ENCODE results near the gene CDH7. TPM values are rescaled to one million over a fixed set of nuclear protein-coding genes. Genes with fewer than 3 reads are reported as not detected.

The CDH7 gene
- total and polyA plus RNA-seq, 2 experiments from 2014 or later: 2.8 to 3.7 TPM

- no peaks in the 10 kb centered on the region for H4K20me1 ChIP-seq (ENCODE audit: insufficient read depth, poor library complexity, severe bottlenecking)
- no peaks in the 10 kb centered on the region for H3K79me2 ChIP-seq
- H3K9me3 ChIP-seq (ENCODE audit: low read depth): no peaks in the 10 kb centered on the region
- no peak overlapping the region for H2AFZ ChIP-seq
- no peak overlapping the region for H3K4me2 ChIP-seq
- WGBS (ENCODE audit: low lambda C conversion rate, missing lambda C conversion rate): 44% methylated on average over 2 of the region's 2 CpGs
- no peaks in the 10 kb centered on the region for H3K36me3 ChIP-seq (replicated peaks; ENCODE audit: insufficient read depth, low read depth)
- no peak overlapping the region for H3K4me3 ChIP-seq
- DNase-seq (ENCODE audit: low spot score): no peak
- no peaks in the 10 kb centered on the region for H3K27me3 ChIP-seq
- no peaks in the 10 kb centered on the region for H3K9me2 ChIP-seq (replicated peaks; ENCODE audit: insufficient read depth)
- TF ChIP-seq EZH2 (IDR thresholded peaks at IDR 0.05; ENCODE audit: borderline replicate concordance) (no peak), EZH2phosphoT487 (IDR thresholded peaks at IDR 0.05; ENCODE audit: low read depth, severe bottlenecking, unreplicated experiment) (no peak), CTCF (IDR thresholded peaks at IDR 0.05; ENCODE audit: poor library complexity) (no peak)
- H3K4me1 ChIP-seq (ENCODE audit: insufficient read depth): no peaks in the 10 kb centered on the region
- no peak overlapping the region for H3K27ac ChIP-seq
Observed at GRCh38 chr18:65822826-65823225, 72.0 kb downstream of the CDH7 start.

- Histone ChIP-seq H3K4me1 (ENCODE audit: insufficient read depth) (no peaks in the 10 kb centered on the region), H3K9me2 (replicated peaks; ENCODE audit: insufficient read depth) (no peaks in the 10 kb centered on the region), H3K79me2 (no peaks in the 10 kb centered on the region), H3K4me3 (no peak overlapping the region), H4K20me1 (ENCODE audit: insufficient read depth, poor library complexity, severe bottlenecking) (no peaks in the 10 kb centered on the region), H2AFZ (no peak overlapping the region), H3K9me3 (ENCODE audit: low read depth) (no peaks in the 10 kb centered on the region), H3K27me3 (no peaks in the 10 kb centered on the region), H3K36me3 (replicated peaks; ENCODE audit: insufficient read depth, low read depth) (no peaks in the 10 kb centered on the region), H3K27ac (no peak overlapping the region), H3K4me2 (no peak overlapping the region)
- TF ChIP-seq EZH2 (IDR thresholded peaks at IDR 0.05; ENCODE audit: borderline replicate concordance): no peak
- TF ChIP-seq CTCF (IDR thresholded peaks at IDR 0.05; ENCODE audit: poor library complexity): no peak
- no peak for TF ChIP-seq EZH2phosphoT487 (IDR thresholded peaks at IDR 0.05; ENCODE audit: low read depth, severe bottlenecking, unreplicated experiment)
- 97% methylated on average over 1 of the region's 1 CpG for WGBS (ENCODE audit: low lambda C conversion rate, missing lambda C conversion rate)
- no peak for DNase-seq (ENCODE audit: low spot score)
Observed at GRCh38 chr18:65827444-65827843, 76.6 kb downstream of the CDH7 start.

- H3K4me3 ChIP-seq: no peak overlapping the region
- no peak for DNase-seq (ENCODE audit: low spot score)
- H2AFZ ChIP-seq: no peak overlapping the region
- H3K27ac ChIP-seq: no peak overlapping the region
- H3K27me3 ChIP-seq: no peaks in the 10 kb centered on the region
- no peaks in the 10 kb centered on the region for H4K20me1 ChIP-seq (ENCODE audit: insufficient read depth, poor library complexity, severe bottlenecking)
- no peaks in the 10 kb centered on the region for H3K9me2 ChIP-seq (replicated peaks; ENCODE audit: insufficient read depth)
- H3K4me2 ChIP-seq: no peak overlapping the region
- TF ChIP-seq CTCF (IDR thresholded peaks at IDR 0.05; ENCODE audit: poor library complexity) (no peak), EZH2phosphoT487 (IDR thresholded peaks at IDR 0.05; ENCODE audit: low read depth, severe bottlenecking, unreplicated experiment) (no peak), EZH2 (IDR thresholded peaks at IDR 0.05; ENCODE audit: borderline replicate concordance) (no peak)
- no peaks in the 10 kb centered on the region for H3K4me1 ChIP-seq (ENCODE audit: insufficient read depth)
- no peaks in the 10 kb centered on the region for H3K36me3 ChIP-seq (replicated peaks; ENCODE audit: insufficient read depth, low read depth)
- 80% methylated on average over 4 of the region's 4 CpGs for WGBS (ENCODE audit: low lambda C conversion rate, missing lambda C conversion rate)
- H3K79me2 ChIP-seq: no peaks in the 10 kb centered on the region
- H3K9me3 ChIP-seq (ENCODE audit: low read depth): no peaks in the 10 kb centered on the region
Observed at GRCh38 chr18:65835881-65836280, 85.1 kb downstream of the CDH7 start.

- Histone ChIP-seq H3K27ac (no peak overlapping the region), H3K4me2 (no peak overlapping the region), H3K4me1 (ENCODE audit: insufficient read depth) (no peaks in the 10 kb centered on the region), H3K9me2 (replicated peaks; ENCODE audit: insufficient read depth) (no peaks in the 10 kb centered on the region), H4K20me1 (ENCODE audit: insufficient read depth, poor library complexity, severe bottlenecking) (no peaks in the 10 kb centered on the region), H2AFZ (no peak overlapping the region), H3K4me3 (no peak overlapping the region), H3K9me3 (ENCODE audit: low read depth) (no peaks in the 10 kb centered on the region), H3K36me3 (replicated peaks; ENCODE audit: insufficient read depth, low read depth) (no peaks in the 10 kb centered on the region), H3K27me3 (no peaks in the 10 kb centered on the region), H3K79me2 (no peaks in the 10 kb centered on the region)
- 98% methylated on average over 2 of the region's 2 CpGs for WGBS (ENCODE audit: low lambda C conversion rate, missing lambda C conversion rate)
- DNase-seq (ENCODE audit: low spot score): no peak
- no peak for TF ChIP-seq CTCF (IDR thresholded peaks at IDR 0.05; ENCODE audit: poor library complexity)
- no peak for TF ChIP-seq EZH2 (IDR thresholded peaks at IDR 0.05; ENCODE audit: borderline replicate concordance)
- no peak for TF ChIP-seq EZH2phosphoT487 (IDR thresholded peaks at IDR 0.05; ENCODE audit: low read depth, severe bottlenecking, unreplicated experiment)
Observed at GRCh38 chr18:65846107-65846506, 95.3 kb downstream of the CDH7 start.

All from hepatocyte (in vitro differentiated cells).